K562 (cell line): ENCODE results near the gene ZNF516.

Experiments used
- FOXM1 ChIP-seq, 2 experiments: fragments of 450-650 bp in 1 of 2; sonication (generic) in 1 of 2; formaldehyde crosslinking in 1 of 2; IDR thresholded peaks; 2 replicates each; pipeline versions ENCODE4 v1.6.1 to v1.9.0; 2017 to 2022; ENCODE audit warnings: low read depth in 2 of 2, mild to moderate bottlenecking in 2 of 2, missing genetic modification reagents in 1 of 2, moderate library complexity in 1 of 2
- IFI16 ChIP-seq: fragments of 250-450 bp; sonication (Bioruptor Pico); IDR thresholded peaks from 2 replicates; pipeline ENCODE4 v2.1.2; 2022; ENCODE audit warnings: mild to moderate bottlenecking, inconsistent platforms

DNA sequence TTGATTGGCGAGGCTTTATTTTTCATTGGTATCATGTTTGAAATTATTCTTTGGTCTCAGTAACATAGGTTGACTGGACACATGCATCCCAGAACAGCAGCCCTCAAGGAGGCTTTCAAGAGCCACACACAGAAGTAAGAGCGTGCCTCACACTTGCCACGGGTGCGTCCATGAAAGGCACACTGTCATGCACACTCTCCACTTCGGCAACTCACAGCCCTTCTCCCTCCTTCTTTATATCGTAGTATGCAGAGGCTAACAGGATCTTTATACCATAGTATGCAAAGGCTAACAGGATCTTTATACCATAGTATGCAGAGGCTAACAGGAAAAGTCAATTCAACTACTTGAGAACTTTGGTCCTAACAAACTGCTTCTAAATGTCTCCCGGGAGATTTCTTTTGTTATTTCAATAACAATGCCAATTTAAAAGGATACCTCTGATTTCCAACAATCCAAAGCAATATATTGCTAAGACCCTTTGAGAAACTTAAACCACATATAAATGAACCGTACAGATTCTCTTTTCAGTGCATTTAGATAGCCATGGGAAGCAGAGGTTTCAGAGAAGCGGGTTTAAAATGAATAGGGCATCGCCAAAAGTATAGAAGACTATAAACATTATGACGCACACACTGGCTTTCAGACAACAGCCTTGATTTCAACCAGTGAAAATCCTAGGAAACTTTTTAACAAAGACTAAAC, 26.5 kb upstream of the ZNF516 start:
- TF ChIP-seq FOXM1 (IDR thresholded peaks at IDR 0.05; ENCODE audit: low read depth) (no peak), FOXM1 (CRISPR knock-in tag; IDR thresholded peaks at IDR 0.05; ENCODE audit: low read depth) (no peak), IFI16 (no peak)
